ENCODE results near the gene CXCR3. TPM values are rescaled to one million over a fixed set of nuclear protein-coding genes. Genes with fewer than 3 reads are reported as not detected.
"Not testable (repeated sequence)": the region's sequence is repeated elsewhere in the genome, so short reads cannot be mapped to it uniquely, and the experiment has no call there.

The CXCR3 gene
- total RNA-seq, 2 experiments from 2014 or later = 42.4 to 43.8 TPM

GRCh38 chrX:71603618-71604017, 14.7 kb downstream of the CXCR3 start:
- peaks cover 79% of the 10 kb centered on the region for H3K36me3 Mint-ChIP-seq (ENCODE audit: low read depth)
- POLR2A ChIA-PET = interaction anchor here (0.7 kb wide), 1 partner anchor 14 kb away, joined by 3 read pairs; the partner anchor contains the start of gene CXCR3
- DNase-seq (no peak), ATAC-seq (no peak)
- peaks cover 64% of the 10 kb centered on the region for H3K4me1 Mint-ChIP-seq (ENCODE audit: low read depth)
- H3K27me3 Mint-ChIP-seq = no peaks in the 10 kb centered on the region
- intact Hi-C loops (cut with micrococcal nuclease) = no loop called here
- CTCF ChIA-PET = interaction anchor here (0.8 to 1.2 kb wide), 3 partner anchors 20 to 49 kb away, joined by 3 to 5 read pairs (median 3); no protein-coding TSS in a partner anchor
- H3K4me3 Mint-ChIP-seq = no peak overlapping the region
- peak overlapping the region; percentile 67 for H3K27ac Mint-ChIP-seq
- peaks cover 9% of the 10 kb centered on the region for H3K9me3 Mint-ChIP-seq
- TF ChIP-seq, protein P1, sequence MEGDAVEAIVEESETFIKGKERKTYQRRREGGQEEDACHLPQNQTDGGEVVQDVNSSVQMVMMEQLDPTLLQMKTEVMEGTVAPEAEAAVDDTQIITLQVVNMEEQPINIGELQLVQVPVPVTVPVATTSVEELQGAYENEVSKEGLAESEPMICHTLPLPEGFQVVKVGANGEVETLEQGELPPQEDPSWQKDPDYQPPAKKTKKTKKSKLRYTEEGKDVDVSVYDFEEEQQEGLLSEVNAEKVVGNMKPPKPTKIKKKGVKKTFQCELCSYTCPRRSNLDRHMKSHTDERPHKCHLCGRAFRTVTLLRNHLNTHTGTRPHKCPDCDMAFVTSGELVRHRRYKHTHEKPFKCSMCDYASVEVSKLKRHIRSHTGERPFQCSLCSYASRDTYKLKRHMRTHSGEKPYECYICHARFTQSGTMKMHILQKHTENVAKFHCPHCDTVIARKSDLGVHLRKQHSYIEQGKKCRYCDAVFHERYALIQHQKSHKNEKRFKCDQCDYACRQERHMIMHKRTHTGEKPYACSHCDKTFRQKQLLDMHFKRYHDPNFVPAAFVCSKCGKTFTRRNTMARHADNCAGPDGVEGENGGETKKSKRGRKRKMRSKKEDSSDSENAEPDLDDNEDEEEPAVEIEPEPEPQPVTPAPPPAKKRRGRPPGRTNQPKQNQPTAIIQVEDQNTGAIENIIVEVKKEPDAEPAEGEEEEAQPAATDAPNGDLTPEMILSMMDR (IDR thresholded peaks at IDR 0.05) = no peak

- TF ChIP-seq, protein P1 (IDR thresholded peaks at IDR 0.05) = no peak
- Mint-ChIP-seq H3K27me3 (no peaks in the 10 kb centered on the region), H3K36me3 (ENCODE audit: low read depth) (peaks cover 65% of the 10 kb centered on the region), H3K9me3 (peaks cover 9% of the 10 kb centered on the region), H3K4me3 (no peak overlapping the region), H3K4me1 (ENCODE audit: low read depth) (peaks cover 50% of the 10 kb centered on the region), H3K27ac (peak overlapping the region; percentile 70)
- ChIA-PET CTCF (interaction anchor here (0.6 to 2.5 kb wide), 4 partner anchors 9 to 51 kb away, joined by 3 to 6 read pairs (median 4); partner anchors contain the start of gene CXCR3), POLR2A (interaction anchor here (1.0 kb wide), 1 partner anchor 14 kb away, joined by 3 read pairs; no protein-coding TSS in a partner anchor)
- ATAC-seq (peak; percentile 71), DNase-seq (no peak)
- intact Hi-C loops (cut with micrococcal nuclease) = no loop called here
Observed at GRCh38 chrX:71599965-71600364, 18.3 kb downstream of the CXCR3 start.

- POLR2A ChIA-PET; H3K9me3 Mint-ChIP-seq; H3K4me3 Mint-ChIP-seq; ATAC-seq; H3K27me3 Mint-ChIP-seq; intact Hi-C loops (cut with micrococcal nuclease); CTCF ChIA-PET; DNase-seq; H3K27ac Mint-ChIP-seq: not testable (repeated sequence)
- Mint-ChIP-seq H3K36me3 (ENCODE audit: low read depth) (peaks cover 13% of the 10 kb centered on the region), H3K4me1 (ENCODE audit: low read depth) (peaks cover 16% of the 10 kb centered on the region)
Observed at GRCh38 chrX:71593210-71593609, 25.1 kb downstream of the CXCR3 start.

- intact Hi-C loops (cut with micrococcal nuclease) = no loop called here
- ATAC-seq = no peak
- POLR2A ChIA-PET = no interaction called here
- CTCF ChIA-PET = no interaction called here
- Mint-ChIP-seq H3K36me3 (ENCODE audit: low read depth) (peaks cover 11% of the 10 kb centered on the region), H3K4me3 (no peak overlapping the region), H3K4me1 (ENCODE audit: low read depth) (peaks cover 12% of the 10 kb centered on the region), H3K27me3 (no peaks in the 10 kb centered on the region), H3K9me3 (no peaks in the 10 kb centered on the region), H3K27ac (peak overlapping the region; percentile 85)
- no peak for DNase-seq
- TF ChIP-seq, protein P1 (IDR thresholded peaks at IDR 0.05) = no peak
Observed at GRCh38 chrX:71586929-71587328, 31.4 kb downstream of the CXCR3 start.

DNA sequence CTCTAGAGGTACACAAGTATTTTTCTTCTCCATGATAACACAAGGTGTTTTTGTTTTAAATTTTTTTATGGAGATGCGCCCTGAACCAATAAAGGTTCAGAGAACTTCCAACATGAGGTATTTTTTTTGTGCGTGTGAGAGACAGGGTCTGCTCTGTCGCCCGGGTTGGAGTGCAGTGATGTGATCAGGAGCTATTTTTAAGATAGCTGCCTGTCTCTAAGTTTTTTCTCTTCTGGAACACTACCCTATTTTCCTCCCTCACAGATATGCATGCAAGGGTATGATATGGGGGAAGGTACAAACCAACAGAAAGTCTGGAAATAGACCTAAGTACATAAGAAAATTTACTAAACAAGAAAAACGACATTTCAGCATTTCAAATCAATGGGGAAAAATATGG, 37.1 kb downstream of the CXCR3 start:
- CTCF ChIA-PET = no interaction called here
- H3K27me3 Mint-ChIP-seq = no peaks in the 10 kb centered on the region

More for the DNA sequence above, 37.1 kb downstream of the CXCR3 start:
- Mint-ChIP-seq H3K4me1 (ENCODE audit: low read depth) (peaks cover 22% of the 10 kb centered on the region), H3K9me3 (no peaks in the 10 kb centered on the region), H3K36me3 (ENCODE audit: low read depth) (peaks cover 28% of the 10 kb centered on the region), H3K27ac (peak overlapping the region; percentile 74), H3K4me3 (no peak overlapping the region)
- ATAC-seq = no peak
- intact Hi-C loops (cut with micrococcal nuclease) = no loop called here
- TF ChIP-seq, protein P1 (IDR thresholded peaks at IDR 0.05) = no peak
- DNase-seq = no peak
- POLR2A ChIA-PET = no interaction called here
